Measurements from ENCODE around the gene LRRC1.

- TF ChIP-seq CTCF (IDR thresholded peaks at IDR 0.05): no peak
- no peak for TF ChIP-seq EP300 (IDR thresholded peaks at IDR 0.05)
These were observed 37.3 kb downstream of the LRRC1 start for GRCh38 chr6:53831936-53832660.

Data from esophagus muscularis mucosa (tissue), 3 donors.